HEK293T (cell line): ENCODE results near the gene KERA.

Experiments
- CTCF ChIA-PET: fragments of 350-600 bp; formaldehyde crosslinking; extraction: SDS; loops from one replicate; lab custom pipeline; 2021; ENCODE audit warnings: antibody characterized with exemption, inconsistent platforms; lab: Yijun Ruan, JAX
- POLR2A ChIA-PET: fragments of 350-600 bp; formaldehyde crosslinking; extraction: SDS; loops from one replicate; lab custom pipeline; 2020; ENCODE audit warnings: antibody characterized with exemption, inconsistent platforms; lab: Yijun Ruan, JAX
- DNase-seq: peaks from one replicate; pipeline ENCODE4 v3.0.0; 2012; ENCODE audit warnings: mixed read lengths; ENCODE audit errors: extremely low spot score
- ARNT ChIP-seq: fragments of 450-650 bp; IDR thresholded peaks from 2 replicates; pipeline ENCODE4 v1.6.1; 2017; ENCODE audit warnings: mild to moderate bottlenecking
- BHLHE40 ChIP-seq: fragments of 450-650 bp; IDR thresholded peaks from 2 replicates; pipeline ENCODE4 v1.6.1; 2016; ENCODE audit warnings: mild to moderate bottlenecking, moderate library complexity, borderline replicate concordance
- CTBP1 ChIP-seq: fragments of 450-650 bp; IDR thresholded peaks from 2 replicates; pipeline ENCODE4 v1.6.1; 2016; ENCODE audit warnings: borderline replicate concordance
- ELF4 ChIP-seq: fragments of 450-650 bp; IDR thresholded peaks from 2 replicates; pipeline ENCODE4 v1.6.1; 2017; ENCODE audit warnings: antibody characterized with exemption
- FOXA1 ChIP-seq: fragments of 450-650 bp; IDR thresholded peaks from 2 replicates; pipeline ENCODE4 v1.6.1; 2016; ENCODE audit warnings: mild to moderate bottlenecking
- FOXK2 ChIP-seq: fragments of 450-650 bp; IDR thresholded peaks from 2 replicates; pipeline ENCODE4 v1.6.1; 2016; ENCODE audit warnings: mild to moderate bottlenecking
- FOXM1 ChIP-seq: fragments of 450-650 bp; IDR thresholded peaks from 2 replicates; pipeline ENCODE4 v1.6.1; 2017; ENCODE audit warnings: mild to moderate bottlenecking, borderline replicate concordance
- HDGF ChIP-seq: fragments of 450-650 bp; IDR thresholded peaks from 2 replicates; pipeline ENCODE4 v1.6.1; 2017; ENCODE audit warnings: antibody characterized with exemption, borderline replicate concordance
- L3MBTL2 ChIP-seq: fragments of 450-650 bp; conservative IDR thresholded peaks from 2 replicates; pipeline ENCODE4 v1.6.1; 2016; ENCODE audit warnings: mild to moderate bottlenecking
- LEF1 ChIP-seq: fragments of 450-650 bp; IDR thresholded peaks from 2 replicates; pipeline ENCODE4 v1.6.1; 2017; ENCODE audit warnings: mild to moderate bottlenecking, borderline replicate concordance
- NFRKB ChIP-seq: fragments of 450-650 bp; IDR thresholded peaks from 2 replicates; pipeline ENCODE4 v1.6.1; 2016; ENCODE audit warnings: mild to moderate bottlenecking, moderate library complexity
- PKNOX1 ChIP-seq: fragments of 450-650 bp; IDR thresholded peaks from 2 replicates; pipeline ENCODE4 v1.6.1; 2016
- SP1 ChIP-seq: fragments of 450-650 bp; IDR thresholded peaks from 2 replicates; pipeline ENCODE4 v1.6.1; 2017
- SUZ12 ChIP-seq: fragments of 450-650 bp; IDR thresholded peaks from 2 replicates; pipeline ENCODE4 v1.6.1; 2016; ENCODE audit warnings: mild to moderate bottlenecking
- TARDBP ChIP-seq: fragments of 450-650 bp; IDR thresholded peaks from 2 replicates; pipeline ENCODE4 v1.6.1; 2016
- ZNF384 ChIP-seq: fragments of 450-650 bp; IDR thresholded peaks from 2 replicates; pipeline ENCODE4 v1.6.1; 2016

The KERA gene

DNA sequence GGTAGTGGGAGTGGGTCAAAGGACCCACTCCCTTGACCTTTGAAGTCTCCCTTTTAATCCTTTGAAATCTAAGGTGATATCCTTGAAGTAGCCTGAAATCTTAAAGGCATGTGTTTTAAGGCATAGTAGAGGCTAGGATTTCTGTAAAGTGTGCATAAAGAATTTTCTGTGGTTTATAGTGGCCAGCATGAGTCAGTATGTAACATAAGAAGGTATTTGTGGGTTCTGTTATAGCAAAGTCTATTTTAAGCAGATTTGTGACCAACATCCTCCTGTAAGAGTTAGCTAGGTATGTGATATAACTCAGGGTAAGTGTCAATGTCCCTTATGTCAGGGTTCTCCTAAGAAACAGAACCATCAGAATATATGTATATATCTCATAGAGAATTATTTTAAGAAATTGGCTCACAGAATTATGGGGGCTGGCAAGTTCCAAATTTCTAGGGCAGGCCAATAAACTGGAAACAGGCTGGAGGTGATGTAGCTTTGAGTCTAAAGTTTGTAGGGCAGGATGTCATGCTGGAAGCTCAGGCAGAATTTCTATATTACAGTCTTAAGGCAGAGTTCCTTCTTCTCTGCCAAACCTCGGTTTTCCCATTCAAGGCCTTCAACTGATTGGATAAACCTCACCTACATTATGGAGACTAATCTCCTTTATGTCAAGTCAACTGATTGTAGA, 34.4 kb downstream of the KERA start:
- no peak for TF ChIP-seq ZNF384
- TF ChIP-seq FOXK2: no peak
- TF ChIP-seq SUZ12: no peak
- TF ChIP-seq LEF1: no peak
- no peak for TF ChIP-seq FOXM1
- TF ChIP-seq ARNT: no peak
- no peak for TF ChIP-seq BHLHE40
- TF ChIP-seq HDGF: no peak
- no peak for TF ChIP-seq SP1
- no peak for TF ChIP-seq NFRKB
- no peak for TF ChIP-seq L3MBTL2
- no peak for TF ChIP-seq FOXA1
- TF ChIP-seq PKNOX1: no peak
- no peak for TF ChIP-seq ELF4
- CTCF ChIA-PET: no interaction called here
- DNase-seq: no peak
- POLR2A ChIA-PET: no interaction called here

DNA sequence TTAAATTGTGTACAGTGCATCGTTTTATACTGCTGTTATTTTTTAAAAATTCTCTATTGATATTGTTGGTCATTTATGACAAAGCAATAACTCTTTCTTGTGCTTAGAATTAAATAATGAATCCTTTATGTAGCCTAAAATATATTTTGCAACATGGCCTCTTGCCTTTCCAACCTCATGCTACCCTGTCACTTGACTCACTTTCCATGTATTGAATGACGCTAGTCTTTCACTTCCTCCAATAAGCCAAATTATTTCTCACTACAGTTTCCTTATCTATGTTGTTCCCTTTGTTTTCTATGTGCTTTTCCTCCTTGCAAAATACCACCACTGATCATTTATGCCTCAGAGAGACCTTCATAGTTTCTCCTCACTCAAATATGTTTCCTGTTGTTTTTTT, 36.7 kb downstream of the KERA start:
- no peak for DNase-seq
- ChIA-PET CTCF (no interaction called here), POLR2A (no interaction called here)
- TF ChIP-seq HDGF (no peak), BHLHE40 (no peak), NFRKB (no peak), FOXA1 (no peak), PKNOX1 (no peak), SUZ12 (no peak)

- CTCF ChIA-PET: no interaction called here
- TF ChIP-seq ELF4 (no peak), PKNOX1 (no peak), SUZ12 (no peak), TARDBP (no peak), FOXM1 (no peak), SP1 (no peak), FOXK2 (no peak), BHLHE40 (no peak), FOXA1 (no peak), LEF1 (no peak), ARNT (no peak), NFRKB (no peak), HDGF (no peak), CTBP1 (no peak), ZNF384 (no peak), L3MBTL2 (no peak)
- POLR2A ChIA-PET: no interaction called here
- no peak for DNase-seq
These were observed 38.4 kb downstream of the KERA start for GRCh38 chr12:91019455-91019854.

GRCh38 chr12:91017511-91018263, 40.1 kb downstream of the KERA start:
- TF ChIP-seq HDGF (no peak), TARDBP (no peak), SUZ12 (no peak), BHLHE40 (no peak), ELF4 (no peak), FOXK2 (no peak), FOXM1 (no peak), CTBP1 (no peak), NFRKB (no peak), ARNT (no peak), SP1 (no peak), PKNOX1 (no peak), FOXA1 (no peak), L3MBTL2 (no peak), ZNF384 (no peak)
- ChIA-PET POLR2A (no interaction called here), CTCF (no interaction called here)
- DNase-seq: no peak

DNA sequence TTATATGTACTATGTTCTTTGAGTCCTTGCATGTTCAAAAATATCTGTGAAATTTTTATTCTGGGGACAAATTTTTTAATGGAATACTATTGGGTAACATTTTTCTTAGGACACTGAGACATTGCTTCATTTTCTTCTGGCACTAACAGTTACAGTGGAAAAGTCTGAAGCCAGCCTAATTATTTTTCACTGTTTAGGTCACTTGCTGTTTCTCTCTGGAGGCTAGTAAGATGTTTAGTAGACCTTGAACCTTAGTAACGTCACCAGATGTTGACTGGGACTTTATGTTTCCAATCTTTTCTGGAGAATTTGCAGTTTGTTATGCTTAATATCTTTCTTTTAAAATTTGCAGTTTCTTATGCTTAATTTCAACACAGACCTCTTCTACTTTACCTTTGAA, 40.8 kb downstream of the KERA start:
- TF ChIP-seq FOXA1 (no peak), FOXM1 (no peak), LEF1 (no peak), CTBP1 (no peak), ELF4 (no peak), SP1 (no peak), ZNF384 (no peak), FOXK2 (no peak), SUZ12 (no peak), PKNOX1 (no peak), BHLHE40 (no peak), HDGF (no peak), ARNT (no peak), NFRKB (no peak), TARDBP (no peak), L3MBTL2 (no peak)
- no peak for DNase-seq
- CTCF ChIA-PET: no interaction called here
- POLR2A ChIA-PET: no interaction called here
